Measurements from ENCODE around the gene PLEKHA8. TPM values are rescaled to one million over a fixed set of nuclear protein-coding genes. Genes with fewer than 3 reads are reported as not detected.

The PLEKHA8 gene
- polyA plus RNA-seq, 3 donors, result 18.6 to 22.3 (median 18.9) TPM

- DNase-seq (ENCODE audit: extremely low read depth in 1 of 11, low read depth in 9 of 11, low spot score in 4 of 11), result no peak
Observed at GRCh38 chr7:30149640-30150272, 121.5 kb downstream of the PLEKHA8 start.

DNA sequence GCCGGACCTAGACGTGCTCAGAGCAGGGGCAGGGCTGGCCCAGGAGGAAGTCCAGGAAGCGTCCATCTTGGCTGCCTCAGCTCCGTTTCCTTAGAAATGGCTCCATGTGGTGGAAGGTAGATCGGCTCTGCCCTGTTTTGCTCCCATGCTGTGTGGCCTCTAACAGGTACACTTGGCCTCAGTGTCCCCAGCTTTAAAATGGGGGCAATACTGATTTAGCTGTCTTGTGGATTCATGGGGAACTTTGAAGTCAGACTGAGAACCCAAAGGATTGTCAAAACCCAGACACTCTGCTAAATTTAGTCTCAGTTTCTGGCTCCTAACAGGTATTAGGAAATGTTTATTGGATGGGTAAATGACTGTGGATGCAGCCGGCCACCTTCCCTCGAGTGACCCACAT is 122.5 kb downstream of the PLEKHA8 start:
- no peak for DNase-seq (ENCODE audit: extremely low read depth in 1 of 11, low read depth in 9 of 11, low spot score in 4 of 11)

GRCh38 chr7:30154111-30154587 is 125.9 kb downstream of the PLEKHA8 start:
- DNase-seq (ENCODE audit: extremely low read depth in 1 of 11, low read depth in 9 of 11, low spot score in 4 of 11), result no peak

DNA sequence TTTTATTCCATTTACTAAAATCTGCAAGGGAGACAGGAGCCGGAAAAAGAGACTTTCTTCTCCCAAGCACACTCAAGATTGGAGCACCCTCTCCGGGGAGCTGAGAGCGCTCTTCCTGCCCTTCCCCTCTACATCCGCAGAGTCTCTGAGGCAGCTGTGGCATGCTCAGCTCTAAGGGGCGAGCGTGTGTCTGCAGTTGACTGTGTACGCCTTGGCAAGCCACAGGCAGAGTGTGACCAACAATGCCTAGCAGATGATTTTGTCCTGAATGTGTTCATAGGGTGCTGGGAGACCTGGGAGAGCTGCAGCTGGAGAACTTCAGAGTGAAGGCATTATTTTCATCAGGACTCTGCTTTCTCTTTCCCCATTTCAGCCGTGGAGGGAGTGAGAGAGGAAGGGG is 127.3 kb downstream of the PLEKHA8 start:
- no peak for DNase-seq (ENCODE audit: extremely low read depth in 1 of 11, low read depth in 9 of 11, low spot score in 4 of 11)

DNA sequence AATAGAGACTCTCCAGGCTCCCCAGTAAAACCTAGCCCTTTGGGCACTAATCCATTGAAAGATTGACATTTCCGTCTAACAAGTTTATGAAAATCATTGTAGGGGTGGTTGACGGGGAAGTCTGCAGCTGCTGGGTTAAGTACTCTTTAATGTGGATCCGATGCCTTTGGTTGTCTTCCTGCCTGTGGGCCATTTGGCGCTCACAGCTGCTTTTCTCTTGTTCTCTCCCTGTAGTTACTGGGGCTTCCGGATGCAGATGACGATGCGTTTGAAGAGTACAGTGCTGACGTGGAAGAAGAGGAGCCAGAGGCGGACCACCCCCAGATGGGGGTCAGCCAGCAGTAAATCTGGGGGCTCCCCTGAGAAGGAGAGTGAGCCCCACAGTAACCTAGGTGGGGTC is 129.0 kb downstream of the PLEKHA8 start:
- no peak for DNase-seq (ENCODE audit: extremely low read depth in 1 of 11, low read depth in 9 of 11, low spot score in 4 of 11)

DNA sequence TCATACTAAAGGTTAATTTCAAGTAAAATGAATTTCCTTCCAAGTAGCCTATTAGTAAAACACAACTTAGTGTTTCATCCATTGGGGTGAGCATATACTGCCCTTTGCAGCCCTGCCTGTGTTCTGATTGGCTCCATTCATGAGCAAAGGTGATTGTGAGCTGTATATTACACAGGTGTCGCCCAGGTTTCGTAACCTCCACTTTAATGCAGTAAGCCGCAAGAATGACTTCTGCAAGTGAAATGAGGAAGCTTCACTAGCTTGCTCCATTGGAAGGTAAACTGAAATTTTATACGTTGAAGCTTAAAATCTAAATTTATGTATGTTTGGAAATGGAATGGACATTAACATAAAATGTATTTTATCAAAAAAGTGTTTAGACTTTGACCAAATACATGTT is 131.0 kb downstream of the PLEKHA8 start:
- no peak for DNase-seq (ENCODE audit: extremely low read depth in 1 of 11, low read depth in 9 of 11, low spot score in 4 of 11)

DNA sequence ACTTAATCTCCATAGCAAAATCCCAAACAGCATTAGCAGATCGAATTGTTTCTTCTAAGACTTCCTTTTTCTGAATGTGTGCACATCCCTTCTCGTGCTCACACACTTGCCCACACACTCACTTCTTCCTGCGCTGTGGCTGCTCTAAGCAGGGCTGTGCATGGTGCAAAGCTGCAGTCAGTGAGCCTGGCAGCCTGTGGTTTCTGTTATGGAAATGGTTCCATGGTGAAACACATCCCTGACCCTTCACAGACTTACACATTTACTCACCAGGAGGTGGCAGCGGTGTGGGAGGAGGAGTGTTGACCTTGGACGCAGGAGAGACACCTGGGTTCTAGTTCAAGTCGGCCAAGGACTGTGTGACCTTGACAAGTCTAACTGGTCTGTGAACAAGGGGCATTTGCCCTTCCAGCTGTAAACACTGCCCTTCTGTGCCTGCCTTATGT is 131.5 kb downstream of the PLEKHA8 start:
- DNase-seq (ENCODE audit: extremely low read depth in 1 of 11, low read depth in 9 of 11, low spot score in 4 of 11), result no peak

GRCh38 chr7:30160329-30160728 is 132.1 kb downstream of the PLEKHA8 start:
- no peak for DNase-seq (ENCODE audit: extremely low read depth in 1 of 11, low read depth in 9 of 11, low spot score in 4 of 11)

- no peak for DNase-seq (ENCODE audit: extremely low read depth in 1 of 11, low read depth in 9 of 11, low spot score in 4 of 11)
Observed at GRCh38 chr7:30162133-30162532, 133.9 kb downstream of the PLEKHA8 start.

GRCh38 chr7:30162622-30163124 is 134.5 kb downstream of the PLEKHA8 start:
- DNase-seq (ENCODE audit: extremely low read depth in 1 of 11, low read depth in 9 of 11, low spot score in 4 of 11), result no peak

DNA sequence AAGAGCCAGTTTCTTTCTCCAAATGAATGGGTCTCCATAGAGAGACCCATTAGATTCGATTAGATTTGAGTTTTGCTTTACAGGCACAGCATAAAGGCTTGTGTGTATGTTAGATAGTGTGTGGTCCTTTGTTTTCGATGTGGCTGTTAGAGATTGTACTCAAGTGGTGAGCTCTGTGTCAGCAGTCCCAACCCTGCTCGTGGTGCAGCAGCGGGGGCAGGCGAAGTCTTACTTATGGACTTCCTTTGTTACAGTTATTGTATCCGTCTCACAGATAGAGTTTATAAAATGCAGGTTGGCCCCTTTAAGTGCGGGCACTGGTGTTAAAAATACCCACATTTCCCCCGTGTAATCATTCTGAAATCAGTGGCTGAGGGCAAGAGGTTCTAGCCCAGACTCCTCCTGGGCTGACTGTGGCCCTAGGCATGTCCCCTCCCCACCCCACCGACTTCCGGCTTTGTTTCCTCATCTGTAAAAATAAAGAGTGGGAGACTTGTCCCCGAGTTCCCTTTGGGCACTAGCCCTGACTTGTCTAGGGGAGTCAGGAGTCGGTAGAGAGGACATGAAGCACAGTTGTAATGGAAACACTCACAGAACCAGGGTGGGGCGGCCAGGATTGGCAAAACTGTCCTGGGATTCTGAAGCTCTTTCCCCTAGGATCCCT is 135.2 kb downstream of the PLEKHA8 start:
- DNase-seq (ENCODE audit: extremely low read depth in 1 of 11, low read depth in 9 of 11, low spot score in 4 of 11), result no peak

- peak in 1 of 11 donors; percentile 69 for DNase-seq (ENCODE audit: extremely low read depth in 1 of 11, low read depth in 9 of 11, low spot score in 4 of 11)
Observed at GRCh38 chr7:30164567-30164966, 136.4 kb downstream of the PLEKHA8 start.

DNA sequence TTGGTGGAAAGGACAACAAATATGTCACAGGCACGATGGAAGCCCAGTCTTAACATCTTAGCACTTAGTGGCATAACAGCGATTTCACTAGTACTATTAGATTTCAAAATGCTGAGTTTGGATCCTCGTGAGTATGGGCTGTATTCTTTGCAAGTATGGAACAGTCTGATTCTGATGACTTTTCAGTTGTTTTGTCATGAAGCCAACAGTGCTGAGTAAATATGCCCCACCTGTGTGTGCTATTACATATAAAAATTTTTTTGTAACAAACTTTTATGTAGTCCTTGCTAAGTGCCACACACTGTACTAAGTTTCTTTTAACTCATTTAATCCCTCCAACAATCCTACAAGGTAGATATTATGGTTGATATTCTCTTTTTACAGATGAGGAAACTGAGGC is 137.4 kb downstream of the PLEKHA8 start:
- no peak for DNase-seq (ENCODE audit: extremely low read depth in 1 of 11, low read depth in 9 of 11, low spot score in 4 of 11)

DNA sequence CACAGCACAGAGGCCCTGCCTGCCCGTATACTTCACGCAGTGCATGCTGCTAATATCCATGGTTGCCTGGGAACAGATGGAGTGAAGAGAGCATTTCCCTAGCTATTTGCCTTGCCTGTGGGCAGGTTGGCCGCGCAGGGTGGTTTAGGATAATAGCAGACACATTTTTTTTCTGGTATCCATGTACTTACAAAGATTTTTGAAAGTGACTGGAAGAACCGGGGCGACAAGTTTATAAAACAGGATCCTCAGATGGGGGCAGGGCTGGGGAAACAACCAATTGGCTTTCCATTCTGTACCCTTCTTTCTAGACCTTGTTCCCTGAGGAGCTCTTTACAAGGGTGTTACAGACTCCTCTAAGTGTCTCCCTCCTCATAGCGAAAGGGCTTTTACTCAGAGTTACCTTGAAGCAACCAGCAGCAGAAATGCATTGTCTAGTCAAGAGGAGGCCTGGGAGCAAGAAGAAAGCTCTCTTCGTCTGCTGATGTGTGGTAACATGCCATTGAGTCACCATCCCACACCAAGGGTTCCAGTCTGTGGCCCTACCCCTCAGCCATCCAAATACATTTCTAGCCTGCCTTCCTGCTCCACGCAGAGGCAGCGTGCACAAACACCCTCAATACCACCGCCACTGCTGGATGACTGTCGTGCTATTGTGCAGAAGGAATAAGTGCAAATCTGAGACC is 138.1 kb downstream of the PLEKHA8 start:
- DNase-seq (ENCODE audit: extremely low read depth in 1 of 11, low read depth in 9 of 11, low spot score in 4 of 11), result no peak

DNA sequence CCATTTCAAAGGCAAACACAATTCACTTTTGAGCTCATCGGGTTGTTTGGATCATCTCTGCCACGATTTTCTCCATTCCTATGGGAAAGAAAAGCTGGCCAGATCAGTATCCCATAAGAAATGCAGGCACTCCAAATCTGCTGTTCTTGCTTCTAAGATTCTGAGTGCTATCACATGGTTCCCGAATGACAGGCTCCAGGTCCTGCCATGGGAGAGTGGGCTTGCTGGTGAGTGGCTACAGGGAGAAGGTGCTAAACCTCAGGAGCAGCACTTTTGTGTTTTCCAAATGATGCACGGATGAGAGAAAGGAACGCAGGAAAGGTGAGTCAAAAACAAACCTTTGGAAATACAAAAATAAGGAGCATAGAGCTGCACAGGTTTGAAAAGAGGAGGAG is 138.6 kb downstream of the PLEKHA8 start:
- no peak for DNase-seq (ENCODE audit: extremely low read depth in 1 of 11, low read depth in 9 of 11, low spot score in 4 of 11)

GRCh38 chr7:30167901-30168300 is 139.7 kb downstream of the PLEKHA8 start:
- DNase-seq (ENCODE audit: extremely low read depth in 1 of 11, low read depth in 9 of 11, low spot score in 4 of 11), result no peak

DNA sequence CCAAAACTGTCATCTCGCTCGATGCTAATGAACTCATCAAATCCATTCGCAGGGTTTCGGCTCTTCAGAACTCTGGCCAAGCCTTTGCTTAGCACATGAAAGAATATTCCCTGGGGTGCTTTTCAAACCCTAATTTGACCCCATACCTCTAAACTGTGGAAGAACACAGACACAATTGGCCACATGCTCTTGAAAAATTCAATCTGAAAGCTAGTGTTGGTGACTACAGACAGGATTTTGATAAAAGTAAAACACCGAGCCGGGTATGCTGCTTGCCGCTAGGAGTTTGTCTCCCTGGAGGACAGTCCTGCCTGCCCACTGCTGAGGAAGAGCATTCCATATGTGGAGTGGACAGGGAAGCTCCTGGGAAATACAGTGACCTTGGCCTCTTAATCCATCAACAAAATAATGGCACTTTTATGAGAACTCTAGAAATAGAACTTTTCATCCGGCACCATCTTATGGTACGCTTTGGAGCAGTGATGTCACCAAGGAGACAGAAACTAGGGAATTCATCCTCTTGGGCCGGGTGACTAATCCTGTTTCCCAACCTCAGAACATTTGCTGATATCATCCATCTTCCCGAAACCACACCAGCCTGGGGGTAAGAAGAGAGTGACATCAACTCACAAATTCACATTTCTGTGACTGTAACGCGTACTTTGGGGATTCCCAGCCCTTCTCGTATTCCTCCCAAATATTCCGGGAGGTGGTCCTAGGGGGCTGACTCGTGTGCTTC is 140.8 kb downstream of the PLEKHA8 start:
- no peak for DNase-seq (ENCODE audit: extremely low read depth in 1 of 11, low read depth in 9 of 11, low spot score in 4 of 11)

DNA sequence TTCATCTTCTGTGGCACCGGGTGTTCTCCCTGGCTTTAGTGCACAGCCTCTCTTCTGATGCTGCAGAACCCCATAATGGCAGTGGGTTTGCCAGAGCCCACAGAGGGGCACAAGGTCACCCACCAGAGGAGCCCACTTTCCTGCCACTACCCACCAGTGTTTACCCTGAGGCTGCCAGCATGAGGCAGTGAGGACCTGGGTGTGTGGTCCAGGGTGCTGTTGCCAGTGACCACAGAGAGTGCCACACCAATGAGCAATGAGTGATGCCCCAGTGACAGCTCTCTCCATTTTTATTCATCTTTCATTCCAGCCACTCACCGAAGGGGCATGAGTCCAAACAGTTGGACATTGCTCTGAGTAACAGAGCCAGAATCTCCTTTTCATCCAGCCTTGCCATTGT is 141.4 kb downstream of the PLEKHA8 start:
- no peak for DNase-seq (ENCODE audit: extremely low read depth in 1 of 11, low read depth in 9 of 11, low spot score in 4 of 11)

- no peak for DNase-seq (ENCODE audit: extremely low read depth in 1 of 11, low read depth in 9 of 11, low spot score in 4 of 11)
Observed at GRCh38 chr7:30170476-30171205, 142.4 kb downstream of the PLEKHA8 start.
